Body of pancreas (tissue), 4 donors: ENCODE results near the gene CDX1.

Source experiments
- POLR2A ChIP-seq, 3 donors: fragments of 450-650 bp; IDR thresholded peaks; one replicate each; pipeline ENCODE4 v1.6.1; 2016; ENCODE audit warnings: antibody characterized with exemption in 3 of 3, mild to moderate bottlenecking in 2 of 3
- TF ChIP-seq, protein P1 (sequence below), 7 experiments: fragments of 450-650 bp in 4 of 7; fragments of 200-600 bp in 3 of 7; sonication (generic) in 3 of 7; IDR thresholded peaks; one replicate each; pipeline ENCODE4 v1.5.1; 2016 to 2019; ENCODE audit warnings: antibody characterized with exemption in 7 of 7

DNA sequence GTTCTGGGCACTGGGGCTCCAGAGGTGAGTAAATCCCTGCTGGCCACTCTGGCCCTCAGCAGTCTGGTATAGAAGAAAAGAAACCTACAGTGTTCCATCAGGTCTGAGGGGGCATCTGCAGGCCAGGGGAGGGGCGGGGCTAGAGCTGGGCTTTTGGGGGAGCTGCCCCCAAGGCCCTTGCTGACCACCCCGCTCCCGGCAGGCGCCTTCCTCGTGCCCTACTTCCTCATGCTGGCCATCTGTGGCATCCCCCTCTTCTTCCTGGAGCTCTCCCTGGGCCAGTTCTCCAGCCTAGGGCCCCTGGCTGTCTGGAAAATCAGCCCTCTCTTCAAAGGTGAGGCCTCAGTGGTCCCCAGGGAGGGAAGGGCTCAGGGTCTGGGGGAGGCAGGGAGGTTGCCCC is 29.9 kb downstream of the CDX1 start:
- TF ChIP-seq, protein P1, sequence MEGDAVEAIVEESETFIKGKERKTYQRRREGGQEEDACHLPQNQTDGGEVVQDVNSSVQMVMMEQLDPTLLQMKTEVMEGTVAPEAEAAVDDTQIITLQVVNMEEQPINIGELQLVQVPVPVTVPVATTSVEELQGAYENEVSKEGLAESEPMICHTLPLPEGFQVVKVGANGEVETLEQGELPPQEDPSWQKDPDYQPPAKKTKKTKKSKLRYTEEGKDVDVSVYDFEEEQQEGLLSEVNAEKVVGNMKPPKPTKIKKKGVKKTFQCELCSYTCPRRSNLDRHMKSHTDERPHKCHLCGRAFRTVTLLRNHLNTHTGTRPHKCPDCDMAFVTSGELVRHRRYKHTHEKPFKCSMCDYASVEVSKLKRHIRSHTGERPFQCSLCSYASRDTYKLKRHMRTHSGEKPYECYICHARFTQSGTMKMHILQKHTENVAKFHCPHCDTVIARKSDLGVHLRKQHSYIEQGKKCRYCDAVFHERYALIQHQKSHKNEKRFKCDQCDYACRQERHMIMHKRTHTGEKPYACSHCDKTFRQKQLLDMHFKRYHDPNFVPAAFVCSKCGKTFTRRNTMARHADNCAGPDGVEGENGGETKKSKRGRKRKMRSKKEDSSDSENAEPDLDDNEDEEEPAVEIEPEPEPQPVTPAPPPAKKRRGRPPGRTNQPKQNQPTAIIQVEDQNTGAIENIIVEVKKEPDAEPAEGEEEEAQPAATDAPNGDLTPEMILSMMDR (IDR thresholded peaks at IDR 0.05) = no peak
- TF ChIP-seq POLR2A (IDR thresholded peaks at IDR 0.05) = no peak
